Activated effector memory CD4-positive, alpha-beta T cell treated with anti-CD3 and anti-CD28 coated beads, Interleukin-2, amount 50 U/mL, for 16 hours (primary cell): ENCODE results near the gene ROBO2.

ENCODE experiments used
- DNase-seq: peaks from one replicate; pipeline ENCODE4 v3.0.0-alpha.2; 2020

The ROBO2 gene

GRCh38 chr3:77052051-77052501, 12.2 kb downstream of the ROBO2 start:
- DNase-seq: no peak

DNA sequence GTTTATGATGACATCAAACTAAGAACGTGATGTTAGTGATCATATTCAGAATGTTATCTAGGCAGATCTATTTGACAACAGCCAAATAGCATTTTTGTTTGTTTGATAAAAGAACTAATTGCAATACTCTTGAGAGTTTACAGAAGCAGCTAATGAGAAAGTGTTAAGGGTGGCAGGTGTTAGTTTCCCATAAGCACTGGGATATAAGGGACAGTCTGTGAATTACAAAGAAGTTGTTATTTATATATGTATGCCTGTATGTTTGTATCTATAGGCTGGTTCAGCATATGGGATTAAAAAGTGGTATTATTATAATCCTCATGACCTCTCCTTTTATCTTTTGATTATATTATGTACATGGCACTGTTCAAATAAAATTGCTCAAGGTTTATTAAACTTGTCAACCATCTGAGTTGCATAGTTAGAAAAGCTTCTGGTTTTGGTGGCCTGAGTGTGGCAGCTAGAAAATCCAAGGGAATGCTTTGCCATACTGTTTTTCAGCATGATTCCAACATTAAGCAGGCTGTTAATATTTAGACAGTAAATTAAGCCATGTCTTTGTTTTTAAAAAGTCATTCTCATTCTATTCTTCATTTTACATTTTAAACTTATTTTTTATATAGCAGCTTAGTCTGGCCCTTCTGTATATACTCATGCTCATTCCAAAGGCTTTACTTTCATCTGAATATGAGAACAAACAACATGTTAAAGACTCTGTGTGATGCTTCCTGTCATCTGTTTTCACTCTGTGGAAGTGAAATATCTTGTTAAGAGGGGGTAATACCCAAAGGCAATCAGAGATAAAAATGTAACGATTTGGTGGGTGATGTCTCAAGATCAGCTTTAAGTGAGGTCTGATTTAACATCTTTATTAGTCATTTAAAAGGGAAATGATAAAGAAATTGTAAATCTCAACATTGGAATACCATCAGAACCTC, 13.1 kb downstream of the ROBO2 start:
- no peak for DNase-seq

- no peak for DNase-seq
Measured at GRCh38 chr3:77053795-77054194, 13.9 kb downstream of the ROBO2 start.

DNA sequence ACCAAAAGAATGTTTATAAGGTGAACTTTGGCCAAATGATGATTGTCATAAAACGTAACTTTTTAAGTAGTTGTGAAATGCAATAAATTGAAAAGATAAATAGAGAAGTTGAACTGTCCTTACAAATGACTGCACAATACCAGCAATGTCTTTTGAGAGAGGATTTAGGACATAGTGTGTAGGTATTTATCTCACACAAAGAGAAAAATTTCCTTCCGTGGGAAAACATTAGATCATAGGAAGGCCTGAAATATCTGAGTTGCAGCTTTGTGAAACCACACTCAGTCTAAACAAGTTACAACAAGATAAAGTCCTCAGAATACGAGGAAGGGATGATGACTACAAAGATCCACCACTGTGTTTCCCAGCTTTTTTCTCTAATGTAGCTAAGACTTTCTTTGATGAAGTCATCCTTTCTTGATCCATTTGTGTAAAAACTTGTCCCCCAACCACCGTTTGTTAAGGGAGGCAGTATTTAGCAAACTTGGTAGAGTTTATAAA, 16.0 kb downstream of the ROBO2 start:
- no peak for DNase-seq

DNA sequence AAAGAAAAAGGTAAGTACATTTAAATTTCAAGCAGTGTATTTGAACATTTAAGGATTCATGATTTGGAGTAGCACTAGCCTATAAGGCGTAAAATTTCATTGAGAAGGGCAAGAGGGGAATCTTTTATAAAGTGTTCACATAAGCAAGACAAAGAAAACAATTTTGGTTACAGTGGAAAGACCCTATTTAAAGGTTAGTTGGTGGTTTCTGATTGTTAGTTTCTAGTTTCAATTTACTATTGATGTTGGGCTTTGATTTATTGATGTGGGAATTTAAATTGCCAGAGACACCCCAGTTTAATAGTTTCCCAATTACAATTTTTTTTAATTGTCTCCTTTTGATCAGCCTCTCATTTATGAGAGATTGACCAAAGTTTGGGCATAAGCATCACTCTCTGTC, 19.5 kb downstream of the ROBO2 start:
- no peak for DNase-seq

- DNase-seq: no peak
Measured at GRCh38 chr3:77063423-77063822, 23.5 kb downstream of the ROBO2 start.

DNA sequence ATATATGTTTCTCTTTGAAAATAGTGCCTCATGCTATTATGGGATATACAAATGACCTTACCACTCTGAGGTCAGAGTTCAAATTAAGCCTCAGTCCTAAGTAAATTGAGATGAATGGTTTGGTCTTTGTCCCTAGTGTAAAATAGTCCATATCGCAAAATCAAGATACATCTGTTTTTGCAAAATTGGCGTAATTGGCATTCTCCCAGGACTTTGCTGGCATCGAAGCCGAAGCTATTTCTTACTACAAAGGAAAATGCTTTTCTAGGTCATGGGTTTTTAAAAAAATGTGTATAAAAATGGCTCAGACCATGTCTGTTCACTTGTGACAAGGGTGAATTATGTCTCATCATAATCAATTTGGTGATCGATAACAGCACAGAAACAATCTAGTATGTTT, 25.9 kb downstream of the ROBO2 start:
- DNase-seq: no peak

- no peak for DNase-seq
Measured at GRCh38 chr3:77066829-77067228, 26.9 kb downstream of the ROBO2 start.

DNA sequence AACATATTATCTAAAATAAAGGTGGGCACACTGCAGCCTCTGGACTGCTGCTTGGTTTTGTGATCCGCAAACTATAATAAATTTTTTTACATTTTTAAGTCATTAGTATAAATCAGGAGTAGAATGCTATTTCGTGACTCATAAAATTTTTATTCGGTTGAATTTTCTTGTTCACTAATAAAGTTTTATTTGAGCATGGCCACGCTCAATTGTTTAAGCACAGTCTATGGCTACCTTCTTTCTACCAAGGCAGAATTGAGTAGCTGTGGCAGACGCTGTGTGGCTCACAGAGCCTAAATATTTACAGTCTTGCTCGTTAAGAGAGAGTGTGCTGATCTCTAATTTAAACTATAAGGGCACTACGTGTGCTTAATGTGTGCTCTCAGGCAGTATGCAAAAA, 28.9 kb downstream of the ROBO2 start:
- no peak for DNase-seq

DNA sequence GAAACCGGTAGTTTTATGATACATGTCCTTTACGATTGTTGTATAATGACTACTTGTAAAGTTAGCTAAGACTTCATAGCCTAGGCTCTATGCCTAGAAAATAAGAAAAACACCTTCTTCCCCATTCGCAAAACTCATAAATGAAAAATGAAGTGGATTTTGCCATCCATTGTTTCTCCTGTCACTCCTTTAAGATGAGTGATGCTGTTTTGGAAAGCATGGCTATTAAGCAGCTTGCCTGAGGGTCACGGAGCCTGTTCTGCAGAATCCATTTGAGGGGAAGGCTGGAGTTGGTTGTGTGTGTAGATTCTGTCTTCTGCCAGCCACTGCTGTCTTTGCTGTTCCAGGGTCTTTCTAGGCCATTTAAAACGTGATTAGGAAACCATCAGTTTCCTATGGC, 31.5 kb downstream of the ROBO2 start:
- DNase-seq: no peak

- no peak for DNase-seq
Measured at GRCh38 chr3:77071809-77072208, 31.9 kb downstream of the ROBO2 start.

DNA sequence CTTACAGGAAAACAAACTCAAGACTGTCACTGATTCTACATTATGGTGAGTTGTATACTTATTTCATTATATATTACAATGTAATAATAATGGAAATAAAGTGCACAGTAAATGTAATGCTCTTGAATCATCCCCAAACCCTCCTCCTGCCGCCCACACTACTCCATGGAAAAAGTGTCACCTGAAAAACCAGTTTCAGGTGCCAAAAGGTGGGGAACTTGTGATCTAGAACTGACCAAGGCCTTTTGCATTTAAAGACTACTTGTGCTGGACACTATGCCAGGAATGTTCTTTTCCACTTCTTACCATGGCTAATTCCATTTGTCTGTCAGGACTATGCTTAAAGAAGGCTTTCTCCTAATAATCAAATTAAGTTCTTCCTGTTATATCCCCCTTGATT, 32.3 kb downstream of the ROBO2 start:
- no peak for DNase-seq

GRCh38 chr3:77078279-77078678, 38.4 kb downstream of the ROBO2 start:
- no peak for DNase-seq

DNA sequence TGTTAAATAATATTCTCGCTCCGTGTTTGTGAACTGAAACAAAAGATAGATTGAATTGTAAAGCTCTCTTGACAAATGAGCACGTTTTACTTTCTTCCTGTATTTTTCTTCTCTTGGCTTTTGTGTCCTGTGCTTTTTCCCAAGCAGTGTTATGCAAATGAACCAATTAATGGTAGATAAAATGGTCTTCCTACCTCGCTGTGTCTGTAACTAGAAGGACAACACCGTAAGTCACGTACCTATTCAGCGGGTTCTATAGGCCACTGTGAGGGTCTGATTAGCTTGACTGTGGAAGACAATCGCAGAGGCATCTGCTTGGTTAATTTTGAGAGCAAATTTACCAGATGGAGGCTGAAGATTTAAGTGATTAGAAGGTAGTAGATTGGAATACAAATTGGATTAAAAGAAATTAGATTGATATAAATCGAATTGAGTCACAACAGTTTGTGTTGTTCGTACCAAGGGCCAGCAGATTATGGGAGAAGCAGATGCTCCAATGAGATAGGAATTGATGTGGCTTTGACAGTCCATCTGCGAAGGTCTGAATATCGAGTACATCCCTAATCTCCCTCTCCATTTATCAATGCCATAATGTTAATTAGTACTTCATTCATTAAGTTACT, 40.2 kb downstream of the ROBO2 start:
- no peak for DNase-seq

DNA sequence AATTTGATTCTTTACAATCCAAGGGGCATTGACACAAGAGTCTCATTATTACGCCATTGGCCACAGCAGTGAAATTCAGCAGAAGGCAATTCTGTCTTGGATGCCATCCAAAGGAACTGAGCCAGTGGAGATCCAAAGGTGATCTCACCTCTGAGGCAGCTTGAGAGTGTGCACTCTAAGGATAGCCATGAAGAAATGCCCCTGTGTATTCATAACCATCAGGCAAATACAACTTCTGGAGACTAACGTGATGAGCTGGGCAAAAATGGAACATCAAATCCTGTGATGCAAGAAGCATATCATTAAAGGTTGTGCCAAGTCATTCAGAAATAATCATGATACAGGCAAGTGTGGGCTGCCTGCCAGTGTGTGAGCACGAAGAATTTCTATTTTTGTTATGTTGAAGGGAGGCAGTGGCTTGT, 41.4 kb downstream of the ROBO2 start:
- no peak for DNase-seq

GRCh38 chr3:77084511-77084910, 44.6 kb downstream of the ROBO2 start:
- DNase-seq: no peak

DNA sequence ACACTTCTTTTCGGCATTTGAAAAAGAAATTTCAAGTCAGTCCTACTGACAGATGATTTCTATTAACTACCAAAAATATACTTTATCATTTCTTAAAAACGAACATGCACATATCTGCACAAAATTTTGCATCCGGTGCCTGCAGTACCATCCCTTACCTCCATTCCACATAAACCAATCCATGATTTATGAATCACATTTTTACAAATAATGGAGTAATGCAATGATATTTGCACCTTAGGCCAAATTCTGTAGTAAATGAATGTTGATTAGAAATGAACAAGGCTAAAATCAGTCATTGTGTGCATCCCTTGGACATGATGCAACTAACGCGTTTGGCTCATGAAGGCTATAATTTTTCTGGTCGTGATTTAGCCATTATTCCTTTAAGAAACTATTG, 46.5 kb downstream of the ROBO2 start:
- DNase-seq: no peak

GRCh38 chr3:77091809-77092208, 51.9 kb downstream of the ROBO2 start:
- no peak for DNase-seq

GRCh38 chr3:77093101-77093500, 53.2 kb downstream of the ROBO2 start:
- no peak for DNase-seq

- no peak for DNase-seq
Measured at GRCh38 chr3:77096145-77096544, 56.2 kb downstream of the ROBO2 start.

- no peak for DNase-seq
Measured at GRCh38 chr3:77096966-77097890, 57.3 kb downstream of the ROBO2 start.

DNA sequence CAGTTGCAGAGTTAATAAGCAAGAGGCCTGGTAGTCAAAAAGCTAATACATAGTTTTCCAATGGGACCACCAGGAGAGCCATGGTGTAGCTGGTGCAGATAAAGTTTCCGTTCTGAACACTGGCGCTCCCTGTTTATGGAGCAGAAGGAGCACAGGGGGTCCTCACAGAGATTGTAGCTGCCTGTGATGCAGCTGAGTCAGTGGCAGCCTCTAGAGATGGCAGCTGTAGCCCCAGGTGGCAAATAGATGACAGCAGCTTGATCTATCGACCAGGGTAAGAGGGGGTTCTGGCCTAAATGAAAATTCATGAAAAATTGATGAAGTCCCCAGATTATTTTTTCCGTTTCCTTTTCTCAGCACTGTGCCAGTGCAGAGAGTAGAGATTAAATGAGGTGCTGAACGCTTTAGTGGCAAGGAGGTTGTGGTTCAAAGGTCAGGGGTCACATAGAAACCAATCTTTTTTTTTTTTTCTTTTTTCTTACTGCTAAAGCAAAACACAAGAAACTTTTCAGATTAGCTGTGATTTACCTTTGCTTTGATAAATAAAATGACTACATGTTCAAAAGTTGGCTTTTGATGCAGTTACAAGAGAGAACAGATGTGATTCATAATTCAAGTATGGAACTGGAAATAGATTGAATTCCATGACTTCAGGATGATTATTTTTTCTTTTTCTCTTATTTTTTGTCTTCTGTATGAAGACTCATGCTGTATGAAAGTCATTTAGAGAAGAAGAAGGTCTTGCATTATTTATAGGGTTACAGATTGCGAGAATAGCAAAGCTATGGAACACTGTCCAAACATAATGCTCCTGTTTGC, 63.3 kb downstream of the ROBO2 start:
- no peak for DNase-seq
